OCI-M1 (cell line): ENCODE results near the gene CDC42BPB.
A peak's percentile ranks its signal among the peaks of the same experiment; 100 is the strongest.

Source experiments
- DNase-seq: peaks from one replicate; lab custom pipeline; 2025; lab: John Stamatoyannopoulos, UW

Gene CDC42BPB

GRCh38 chr14:103057372-103058163 lies at the start of gene CDC42BPB:
Gene CDC42BPB (minus strand): TSS chr14:103057549. CDS start chr14:103057173, 376 bp downstream.
- DNase-seq = peak; percentile 84

- DNase-seq = peak; percentile 8
These were observed 48.3 kb upstream of the CDC42BPB start for GRCh38 chr14:103105580-103106150.

GRCh38 chr14:103104654-103105452 lies 47.5 kb upstream of the CDC42BPB start:
- peak; percentile 60 for DNase-seq

- no peak for DNase-seq
These were observed 47.0 kb upstream of the CDC42BPB start for GRCh38 chr14:103104389-103104653.

GRCh38 chr14:103103461-103104388 lies 46.4 kb upstream of the CDC42BPB start:
- peak; percentile 32 for DNase-seq

- no peak for DNase-seq
These were observed 45.4 kb upstream of the CDC42BPB start for GRCh38 chr14:103102689-103103260.

- no peak for DNase-seq
These were observed 44.8 kb upstream of the CDC42BPB start for GRCh38 chr14:103101963-103102688.

GRCh38 chr14:103101257-103101962 lies 44.1 kb upstream of the CDC42BPB start:
- no peak for DNase-seq

- DNase-seq = no peak
These were observed 43.2 kb upstream of the CDC42BPB start for GRCh38 chr14:103100281-103101121.

GRCh38 chr14:103099733-103100280 lies 42.5 kb upstream of the CDC42BPB start:
- DNase-seq = no peak

- peak; percentile 78 for DNase-seq
These were observed 41.9 kb upstream of the CDC42BPB start for GRCh38 chr14:103099081-103099732.

- peak; percentile 32 for DNase-seq
These were observed 40.9 kb upstream of the CDC42BPB start for GRCh38 chr14:103097994-103098957.

GRCh38 chr14:103097244-103097993 lies 40.1 kb upstream of the CDC42BPB start:
- DNase-seq = no peak

GRCh38 chr14:103096387-103096786 lies 39.0 kb upstream of the CDC42BPB start:
- DNase-seq = no peak

- DNase-seq = no peak
These were observed 37.9 kb upstream of the CDC42BPB start for GRCh38 chr14:103095210-103095778.
